B cell (primary cell): ENCODE results near the gene COL4A1. TPM values are rescaled to one million over a fixed set of nuclear protein-coding genes. Genes with fewer than 3 reads are reported as not detected.

Experiments
- ATAC-seq: fragments of 200-7000 bp; cut with Tn5 transposase; one replicate; pipeline ENCODE4 v1.10.0; 2021; ENCODE audit warnings: low read depth, mild to moderate bottlenecking, moderate number of reproducible peaks, moderate library complexity
- CTCF ChIA-PET: fragments of 350-600 bp; sonication (Branson Sonifier 250); formaldehyde crosslinking; loops from one replicate; lab custom pipeline; 2021; ENCODE audit warnings: antibody characterized with exemption, inconsistent platforms; lab: Charles Lee
- POLR2A ChIA-PET: fragments of 350-600 bp; sonication (Branson Sonifier 250); formaldehyde crosslinking; loops from one replicate; lab custom pipeline; 2021; ENCODE audit warnings: antibody characterized with exemption; lab: Charles Lee
- DNase-seq: peaks from one replicate; pipeline ENCODE4 v3.0.0; 2013
- H2AFZ ChIP-seq: 2 replicates; pipeline ENCODE4 v1.6.1; 2012; ENCODE audit warnings: mild to moderate bottlenecking, low read depth, low read length; ENCODE audit not compliant: insufficient read depth, poor library complexity, severe bottlenecking
- H3K27ac ChIP-seq, 2 donors: 1 replicate in 1 of 2; 2 replicates in 1 of 2; pipeline ENCODE4 v1.5.1; 2012 to 2013; ENCODE audit warnings: low read length in 2 of 2, mild to moderate bottlenecking in 2 of 2, moderate library complexity in 1 of 2
- H3K27me3 ChIP-seq, 4 experiments: fragments of 200-600 bp in 1 of 4; sonication (generic) in 1 of 4; replicated peaks in 1 of 4; 1 replicate in 2 of 4; 2 replicates in 2 of 4; pipeline versions ENCODE4 v1.6.1 to v1.7.0; 2013 to 2016; ENCODE audit warnings: low read length in 3 of 4, mild to moderate bottlenecking in 2 of 4, mixed read lengths in 1 of 4, moderate library complexity in 1 of 4; ENCODE audit not compliant: insufficient read depth in 4 of 4, control insufficient read depth in 3 of 4; ENCODE audit errors: control extremely low read depth in 1 of 4
- H3K36me3 ChIP-seq, 2 experiments: replicated peaks in 1 of 2; 1 replicate in 1 of 2; 2 replicates in 1 of 2; pipeline versions ENCODE4 v1.6.1 to v1.7.1; 2013; ENCODE audit warnings: low read length in 1 of 2; ENCODE audit not compliant: insufficient read depth in 2 of 2, control insufficient read depth in 1 of 2; ENCODE audit errors: control extremely low read depth in 1 of 2, extremely low read depth in 1 of 2
- H3K4me1 ChIP-seq, 2 donors: fragments of 200-600 bp in 1 of 2; sonication (generic) in 1 of 2; 1 replicate in 1 of 2; 2 replicates in 1 of 2; pipeline versions ENCODE4 v1.5.1 to v1.6.1; 2013 to 2017; ENCODE audit warnings: low read length in 2 of 2; ENCODE audit not compliant: control insufficient read depth in 2 of 2, insufficient read depth in 2 of 2
- H3K4me2 ChIP-seq: replicated peaks from 2 replicates; pipeline ENCODE3; 2012; ENCODE audit warnings: mild to moderate bottlenecking, low read depth, low read length; ENCODE audit not compliant: poor library complexity, severe bottlenecking
- H3K4me3 ChIP-seq, 5 experiments: fragments of 200-600 bp in 1 of 5; sonication (generic) in 1 of 5; 1 replicate in 3 of 5; 2 replicates in 2 of 5; pipeline versions ENCODE4 v1.5.1 to v1.7.0; 2011 to 2016; ENCODE audit warnings: low read length in 4 of 5, mild to moderate bottlenecking in 4 of 5, low read depth in 2 of 5, control low read depth in 1 of 5, moderate library complexity in 1 of 5; ENCODE audit not compliant: insufficient read depth in 1 of 5; ENCODE audit errors: control extremely low read depth in 1 of 5, extremely low read depth in 1 of 5
- H3K79me2 ChIP-seq: fragments of 200-600 bp; sonication (generic); one replicate; pipeline ENCODE4 v1.6.0; 2016; ENCODE audit warnings: low read length; ENCODE audit not compliant: control insufficient read depth, insufficient read depth
- H3K9ac ChIP-seq: fragments of 200-600 bp; sonication (generic); 2 replicates; pipeline ENCODE4 v1.6.1; 2017; ENCODE audit warnings: mild to moderate bottlenecking, low read length, moderate library complexity
- H3K9me3 ChIP-seq, 3 donors: one replicate each; pipeline versions ENCODE4 v1.6.1 to v1.7.1; 2013; ENCODE audit warnings: low read length in 2 of 3; ENCODE audit not compliant: control insufficient read depth in 2 of 3, insufficient read depth in 1 of 3; ENCODE audit errors: control extremely low read depth in 1 of 3
- H4K20me1 ChIP-seq: 2 replicates; pipeline ENCODE4 v1.6.0; 2012; ENCODE audit warnings: mild to moderate bottlenecking, low read length; ENCODE audit not compliant: insufficient read depth, control insufficient read depth, poor library complexity, severe bottlenecking
- H3K27ac Mint-ChIP-seq: one replicate; pipeline ENCODE4 v1.8.0; 2021; ENCODE audit warnings: mixed read lengths
- H3K27me3 Mint-ChIP-seq: one replicate; pipeline ENCODE4 v1.8.0; 2021; ENCODE audit warnings: mixed read lengths
- H3K4me1 Mint-ChIP-seq: one replicate; pipeline ENCODE4 v1.8.0; 2021; ENCODE audit warnings: mixed read lengths
- H3K4me3 Mint-ChIP-seq: one replicate; pipeline ENCODE4 v1.8.0; 2021; ENCODE audit warnings: mixed read lengths
- H3K9me3 Mint-ChIP-seq: one replicate; pipeline ENCODE4 v1.8.0; 2022; ENCODE audit warnings: mixed read lengths; ENCODE audit not compliant: insufficient read depth
- EZH2 ChIP-seq: IDR thresholded peaks from 2 replicates; pipeline ENCODE4 v1.6.1; 2012; ENCODE audit warnings: borderline replicate concordance, low read depth, mild to moderate bottlenecking, moderate library complexity, low read length; ENCODE audit not compliant: insufficient read depth, poor library complexity, severe bottlenecking
- WGBS: methylation state at CpG from one replicate; pipeline ENCODE4 v1.1.5; 2013; ENCODE audit warnings: missing lambda C conversion rate; ENCODE audit not compliant: insufficient coverage; 5-methylcytosine and 5-hydroxymethylcytosine counted together
- intact Hi-C: fragments of 100-400 bp; cut with micrococcal nuclease; formaldehyde crosslinking; loops from one replicate; pipeline ENCODE4 v1.10.0; 2022
- polyA plus RNA-seq: library from polyadenylated mRNA; depleted of rRNA; stranded (reverse); fragments of >200 nt; gene quantifications from 2 replicates; pipeline ENCODE4 v1.2.3, GENCODE V29; 2012
- total RNA-seq, 2 donors: library from RNA; stranded (reverse); fragments of 120-200 nt in 1 of 2; gene quantifications; 1 replicate in 1 of 2; 2 replicates in 1 of 2; pipeline versions ENCODE4 v1.2.3 to v1.2.4, GENCODE V29; 2013 to 2022
- TF ChIP-seq, protein P1 (sequence below): fragments of 200-600 bp; IDR thresholded peaks from one replicate; pipeline ENCODE4 v1.8.0; 2022; ENCODE audit warnings: antibody characterized with exemption, mild to moderate bottlenecking

Gene COL4A1
- total and polyA plus RNA-seq, 2 donors (not counting 1 experiment from before 2014, with no cell fraction given): not detected

DNA sequence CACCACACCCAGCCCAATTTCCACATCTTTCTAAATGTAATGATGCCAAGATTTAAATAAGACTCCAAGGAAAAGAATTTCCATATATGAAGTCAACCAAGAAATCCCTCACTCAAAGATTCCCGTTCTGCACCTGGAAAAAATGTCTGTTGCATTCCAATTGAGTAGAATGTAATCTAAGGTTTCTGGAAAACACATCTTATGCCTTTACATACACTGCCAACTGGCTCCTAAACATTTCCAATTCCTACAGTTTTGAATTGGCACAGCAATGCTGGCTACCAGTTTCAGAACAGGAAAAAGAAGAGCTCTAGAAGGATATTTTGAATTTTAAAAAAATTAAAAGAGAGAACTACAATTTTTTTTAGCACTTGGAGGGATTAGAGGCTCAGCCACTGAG, 43.1 kb upstream of the COL4A1 start:
- POLR2A ChIA-PET: no interaction called here
- WGBS: no CpG with 5 or more reads among the region's 1 CpG

DNA sequence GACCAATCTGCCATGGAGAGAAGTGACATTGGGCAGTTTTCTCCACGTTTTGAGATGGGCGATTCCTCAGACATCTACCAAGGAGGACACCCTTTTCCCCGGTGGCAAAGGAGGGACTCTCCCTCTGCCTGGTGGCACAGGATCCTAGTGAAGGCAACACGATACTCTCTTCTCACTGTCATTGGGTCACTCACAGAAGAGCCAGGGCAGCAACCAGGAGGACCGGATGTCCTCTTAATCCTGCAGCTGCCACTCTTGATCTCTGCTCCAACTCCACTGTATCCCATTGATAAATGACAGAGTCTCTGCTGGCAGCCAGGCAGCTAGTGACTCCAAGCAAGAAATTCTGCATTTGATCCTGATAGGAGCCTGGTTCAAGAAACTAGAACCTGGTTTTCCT, 42.3 kb upstream of the COL4A1 start:
- H3K79me2 ChIP-seq: no peaks in the 10 kb centered on the region
- 89% methylated on average over 5 of the region's 5 CpGs for WGBS
- Mint-ChIP-seq H3K27ac (no peak overlapping the region), H3K9me3 (no peaks in the 10 kb centered on the region), H3K4me3 (no peak overlapping the region), H3K4me1 (no peaks in the 10 kb centered on the region), H3K27me3 (peaks cover 16% of the 10 kb centered on the region)
- no peak overlapping the region for H3K9ac ChIP-seq
- no peaks in the 10 kb centered on the region for H3K4me1 ChIP-seq
- H3K9me3 ChIP-seq: no peaks in the 10 kb centered on the region
- no peak overlapping the region for H3K4me2 ChIP-seq
- ChIA-PET CTCF (no interaction called here), POLR2A (no interaction called here)
- intact Hi-C loops: no loop called here
- H3K27ac ChIP-seq: no peak overlapping the region
- H2AFZ ChIP-seq: no peak overlapping the region
- no peaks in the 10 kb centered on the region for H3K36me3 ChIP-seq
- H4K20me1 ChIP-seq: no peaks in the 10 kb centered on the region
- no peak for ATAC-seq
- H3K27me3 ChIP-seq: peaks cover 0 to 3% (median 0%) of the 10 kb centered on the region in 4 experiments
- H3K4me3 ChIP-seq: no peak overlapping the region
- DNase-seq: no peak
- TF ChIP-seq, protein P1, sequence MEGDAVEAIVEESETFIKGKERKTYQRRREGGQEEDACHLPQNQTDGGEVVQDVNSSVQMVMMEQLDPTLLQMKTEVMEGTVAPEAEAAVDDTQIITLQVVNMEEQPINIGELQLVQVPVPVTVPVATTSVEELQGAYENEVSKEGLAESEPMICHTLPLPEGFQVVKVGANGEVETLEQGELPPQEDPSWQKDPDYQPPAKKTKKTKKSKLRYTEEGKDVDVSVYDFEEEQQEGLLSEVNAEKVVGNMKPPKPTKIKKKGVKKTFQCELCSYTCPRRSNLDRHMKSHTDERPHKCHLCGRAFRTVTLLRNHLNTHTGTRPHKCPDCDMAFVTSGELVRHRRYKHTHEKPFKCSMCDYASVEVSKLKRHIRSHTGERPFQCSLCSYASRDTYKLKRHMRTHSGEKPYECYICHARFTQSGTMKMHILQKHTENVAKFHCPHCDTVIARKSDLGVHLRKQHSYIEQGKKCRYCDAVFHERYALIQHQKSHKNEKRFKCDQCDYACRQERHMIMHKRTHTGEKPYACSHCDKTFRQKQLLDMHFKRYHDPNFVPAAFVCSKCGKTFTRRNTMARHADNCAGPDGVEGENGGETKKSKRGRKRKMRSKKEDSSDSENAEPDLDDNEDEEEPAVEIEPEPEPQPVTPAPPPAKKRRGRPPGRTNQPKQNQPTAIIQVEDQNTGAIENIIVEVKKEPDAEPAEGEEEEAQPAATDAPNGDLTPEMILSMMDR: no peak
- TF ChIP-seq EZH2: no peak

More for the DNA sequence above, 43.1 kb upstream of the COL4A1 start:
- H3K4me2 ChIP-seq: no peak overlapping the region
- intact Hi-C loops: no loop called here
- no peak overlapping the region for H3K4me3 ChIP-seq
- no peaks in the 10 kb centered on the region for H4K20me1 ChIP-seq
- no peak overlapping the region for H3K27ac Mint-ChIP-seq
- no peak overlapping the region for H3K4me3 Mint-ChIP-seq
- H3K79me2 ChIP-seq: no peaks in the 10 kb centered on the region
- no peak overlapping the region for H3K27ac ChIP-seq
- no peaks in the 10 kb centered on the region for H3K9me3 Mint-ChIP-seq
- no peak overlapping the region for H2AFZ ChIP-seq
- no peaks in the 10 kb centered on the region for H3K4me1 Mint-ChIP-seq
- no peak for TF ChIP-seq EZH2
- TF ChIP-seq, protein P1: no peak
- ATAC-seq (no peak), DNase-seq (no peak)
- H3K27me3 ChIP-seq: peaks cover 0 to 3% (median 0%) of the 10 kb centered on the region in 4 experiments
- no peaks in the 10 kb centered on the region for H3K4me1 ChIP-seq
- no peak overlapping the region for H3K9ac ChIP-seq
- CTCF ChIA-PET: no interaction called here
- H3K27me3 Mint-ChIP-seq: peaks cover 16% of the 10 kb centered on the region
- no peaks in the 10 kb centered on the region for H3K9me3 ChIP-seq
- no peaks in the 10 kb centered on the region for H3K36me3 ChIP-seq
